Small intestine (tissue), 7 donors: ENCODE data around the gene FRG2C. TPM values are rescaled to one million over a fixed set of nuclear protein-coding genes. Genes with fewer than 3 reads are reported as not detected.
"Not testable (repeated sequence)": the region's sequence is repeated elsewhere in the genome, so short reads cannot be mapped to it uniquely, and the experiment has no call there.

Source experiments
- DNase-seq, 2 donors: peaks; one replicate each; pipeline versions ENCODE4 v3.0.0 to v3.0.0-alpha.2; 2013
- FAIRE-seq: peaks from 2 replicates; lab custom pipeline; 2012; peaks lifted over from hg19 to GRCh38; lab: Jason Lieb, UNC
- H3K27ac ChIP-seq, 3 donors: one replicate each; pipeline ENCODE4 v1.5.1; 2013; ENCODE audit warnings: low read length in 2 of 3, mild to moderate bottlenecking in 2 of 3, control low read depth in 1 of 3, inconsistent platforms in 1 of 3, low read depth in 1 of 3, moderate library complexity in 1 of 3
- H3K27me3 ChIP-seq, 3 donors: one replicate each; pipeline ENCODE4 v1.6.1; 2013; ENCODE audit warnings: low read length in 3 of 3, inconsistent platforms in 1 of 3; ENCODE audit not compliant: control insufficient read depth in 3 of 3, insufficient read depth in 3 of 3
- H3K36me3 ChIP-seq, 3 donors: one replicate each; pipeline ENCODE4 v1.6.1; 2013; ENCODE audit warnings: low read length in 3 of 3, inconsistent platforms in 1 of 3, low read depth in 1 of 3, mild to moderate bottlenecking in 1 of 3, moderate library complexity in 1 of 3; ENCODE audit not compliant: control insufficient read depth in 3 of 3, insufficient read depth in 2 of 3
- H3K4me1 ChIP-seq, 3 donors: one replicate each; pipeline ENCODE4 v1.6.1; 2013; ENCODE audit warnings: low read length in 2 of 3, inconsistent platforms in 1 of 3, low read depth in 1 of 3, mild to moderate bottlenecking in 1 of 3, moderate library complexity in 1 of 3; ENCODE audit not compliant: control insufficient read depth in 3 of 3, insufficient read depth in 2 of 3
- H3K4me3 ChIP-seq, 3 donors: one replicate each; pipeline ENCODE4 v1.5.1; 2013; ENCODE audit warnings: low read length in 3 of 3, control low read depth in 1 of 3, inconsistent platforms in 1 of 3, low read depth in 1 of 3, mild to moderate bottlenecking in 1 of 3, moderate library complexity in 1 of 3
- H3K9me3 ChIP-seq, 2 donors: one replicate each; pipeline ENCODE4 v1.6.1; 2013; ENCODE audit warnings: low read depth in 1 of 2, low read length in 1 of 2; ENCODE audit not compliant: control insufficient read depth in 2 of 2, insufficient read depth in 1 of 2
- WGBS, 3 donors: extraction: QIAGEN DNeasy Blood & Tissue Kit; methylation state at CpG; one replicate each; pipeline ENCODE4 v1.1.7; 2013; 5-methylcytosine and 5-hydroxymethylcytosine counted together
- polyA plus RNA-seq, 4 donors: library from polyadenylated mRNA; stranded (reverse) in 3 of 4; unstranded in 1 of 4; fragments of 200-250 nt in 3 of 4; fragments of 120-200 nt in 1 of 4; gene quantifications; one replicate each; pipeline versions ENCODE4 v1.2.1 to v1.2.3, GENCODE V29; 2013
- donor health status: healthy with polysubstance abuse.
- donor health status: control.
- donor health status: control.
- donor health status: Bipolar disorder and iron deficiency.
- donor health status: healthy.

The FRG2C gene
- polyA plus RNA-seq, 4 donors, result not detected

- Histone ChIP-seq H3K27ac (peak overlapping the region in 1 of 3 donors; percentile 37), H3K4me3 (peak overlapping the region in 2 of 3 donors; percentile 34 to 50), H3K27me3 (peaks cover 0 to 51% (median 20%) of the 10 kb centered on the region in 3 donors)
- H3K36me3 ChIP-seq, H3K4me1 ChIP-seq, H3K9me3 ChIP-seq, FAIRE-seq: not testable (repeated sequence)
- DNase-seq, result peak; percentile 12 to 67
- WGBS, 3 donors, result 16 to 27% (median 23%) methylated on average over 59 of the region's 59 CpGs
Observed at GRCh38 chr3:75672140-75672775, 8.1 kb downstream of the FRG2C start.

DNA sequence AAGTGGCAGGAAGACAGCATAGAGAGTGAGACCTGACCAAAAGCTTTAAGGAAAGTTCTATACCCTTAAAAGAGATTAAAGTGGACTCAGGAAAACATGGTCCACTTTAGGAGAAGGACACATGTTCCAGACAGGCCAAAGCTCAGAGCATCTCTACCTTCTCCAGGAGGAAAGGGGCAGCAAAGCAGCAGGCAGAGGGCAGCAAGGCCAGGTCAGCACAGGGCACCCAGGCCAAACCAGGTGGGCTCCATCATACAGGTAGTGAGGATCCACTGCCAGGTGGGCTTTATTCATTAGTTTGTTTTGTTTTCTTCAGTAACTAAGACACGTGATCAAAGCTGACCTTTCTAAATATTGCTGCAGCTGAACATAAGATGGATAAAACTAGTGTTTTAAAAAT, 19.8 kb downstream of the FRG2C start:
- not testable (repeated sequence) for H3K27ac ChIP-seq, DNase-seq, H3K9me3 ChIP-seq, H3K36me3 ChIP-seq, H3K4me3 ChIP-seq, FAIRE-seq, H3K27me3 ChIP-seq, H3K4me1 ChIP-seq
- 17 to 67% (median 21%) methylated on average over 1 of the region's 1 CpG for WGBS, 3 donors

GRCh38 chr3:75687323-75687722, 23.2 kb downstream of the FRG2C start:
- H3K4me1 ChIP-seq, result no peaks in the 10 kb centered on the region
- no peak for FAIRE-seq
- no peak overlapping the region for H3K4me3 ChIP-seq
- H3K36me3 ChIP-seq, result no peaks in the 10 kb centered on the region
- no peaks in the 10 kb centered on the region for H3K27me3 ChIP-seq
- no peak for DNase-seq
- H3K27ac ChIP-seq, result no peak overlapping the region
- WGBS, 3 donors, result 85 to 89% (median 87%) methylated on average over 9 of the region's 9 CpGs
- H3K9me3 ChIP-seq, result peaks cover 0 to 7% of the 10 kb centered on the region in 2 donors

GRCh38 chr3:75692061-75692460, 27.9 kb downstream of the FRG2C start:
- no peak for DNase-seq
- Histone ChIP-seq H3K36me3 (no peaks in the 10 kb centered on the region), H3K9me3 (peaks cover 2 to 6% of the 10 kb centered on the region in 2 donors), H3K4me1 (no peaks in the 10 kb centered on the region), H3K27ac (no peak overlapping the region), H3K27me3 (no peaks in the 10 kb centered on the region), H3K4me3 (no peak overlapping the region)
- 24 to 56% (median 49%) methylated on average over 2 of the region's 2 CpGs for WGBS, 3 donors
- no peak for FAIRE-seq

Other genes with a start within 250 kb of the FRG2C start
- gene ZNF717, start 121.2 kb downstream of the FRG2C start, polyA plus RNA-seq, result 10 to 100 TPM in 1 of 4 donors, 1 to 10 TPM in 3; 2.7 to 15.7 (median 5.3) TPM